ENCODE results near the gene SRPRB. TPM values are rescaled to one million over a fixed set of nuclear protein-coding genes. Genes with fewer than 3 reads are reported as not detected.

The SRPRB gene
- total and polyA plus RNA-seq, 2 experiments from 2014 or later: 25.6 to 36.0 TPM

- H3K27ac ChIP-seq (ENCODE audit: low read depth): no peak overlapping the region
- H3K27ac Mint-ChIP-seq: no peak overlapping the region
- no peaks in the 10 kb centered on the region for H3K36me3 ChIP-seq (ENCODE audit: insufficient read depth)
- H3F3A ChIP-seq (replicated peaks; ENCODE audit: low read depth): no peaks in the 10 kb centered on the region
- no peaks in the 10 kb centered on the region for H3K27me3 ChIP-seq (ENCODE audit: insufficient read depth)
- H3K27me3 Mint-ChIP-seq (ENCODE audit: insufficient read depth, low read depth, poor library complexity): peaks cover 11% of the 10 kb centered on the region
- ATAC-seq: no peak
- no peak overlapping the region for H3K4me3 ChIP-seq
- H3K9me3 Mint-ChIP-seq: no peaks in the 10 kb centered on the region
- no peaks in the 10 kb centered on the region for H4K20me1 ChIP-seq (replicated peaks; ENCODE audit: insufficient read depth)
- H3K79me2 ChIP-seq (replicated peaks; ENCODE audit: insufficient read depth): no peaks in the 10 kb centered on the region
- TF ChIP-seq NANOG (IDR thresholded peaks at IDR 0.05; ENCODE audit: borderline replicate concordance) (no peak), JUNB (IDR thresholded peaks at IDR 0.05; ENCODE audit: unreplicated experiment) (no peak), POLR2AphosphoS5 (IDR thresholded peaks at IDR 0.05; ENCODE audit: low read depth) (no peak), CREB1 (CRISPR knock-in tag; IDR thresholded peaks at IDR 0.05; ENCODE audit: low read depth) (no peak), CTCF (conservative IDR thresholded peaks at IDR 0.05; ENCODE audit: low read depth in 2 of 2) (no peak), EZH2 (IDR thresholded peaks at IDR 0.05; ENCODE audit: low read depth, unreplicated experiment) (no peak), ZNF114 (CRISPR knock-in tag; IDR thresholded peaks at IDR 0.05) (no peak), ZNF331 (CRISPR knock-in tag; IDR thresholded peaks at IDR 0.05; ENCODE audit: low read depth) (no peak), ZNF462 (CRISPR knock-in tag; IDR thresholded peaks at IDR 0.05) (no peak), STAT1 (IDR thresholded peaks at IDR 0.05; ENCODE audit: unreplicated experiment) (no peak), EZH2phosphoT487 (IDR thresholded peaks at IDR 0.05; ENCODE audit: unreplicated experiment) (no peak)
- TF ChIP-seq, protein P1, sequence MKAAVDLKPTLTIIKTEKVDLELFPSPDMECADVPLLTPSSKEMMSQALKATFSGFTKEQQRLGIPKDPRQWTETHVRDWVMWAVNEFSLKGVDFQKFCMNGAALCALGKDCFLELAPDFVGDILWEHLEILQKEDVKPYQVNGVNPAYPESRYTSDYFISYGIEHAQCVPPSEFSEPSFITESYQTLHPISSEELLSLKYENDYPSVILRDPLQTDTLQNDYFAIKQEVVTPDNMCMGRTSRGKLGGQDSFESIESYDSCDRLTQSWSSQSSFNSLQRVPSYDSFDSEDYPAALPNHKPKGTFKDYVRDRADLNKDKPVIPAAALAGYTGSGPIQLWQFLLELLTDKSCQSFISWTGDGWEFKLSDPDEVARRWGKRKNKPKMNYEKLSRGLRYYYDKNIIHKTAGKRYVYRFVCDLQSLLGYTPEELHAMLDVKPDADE (IDR thresholded peaks at IDR 0.05): no peak
- TF ChIP-seq, protein P2, sequence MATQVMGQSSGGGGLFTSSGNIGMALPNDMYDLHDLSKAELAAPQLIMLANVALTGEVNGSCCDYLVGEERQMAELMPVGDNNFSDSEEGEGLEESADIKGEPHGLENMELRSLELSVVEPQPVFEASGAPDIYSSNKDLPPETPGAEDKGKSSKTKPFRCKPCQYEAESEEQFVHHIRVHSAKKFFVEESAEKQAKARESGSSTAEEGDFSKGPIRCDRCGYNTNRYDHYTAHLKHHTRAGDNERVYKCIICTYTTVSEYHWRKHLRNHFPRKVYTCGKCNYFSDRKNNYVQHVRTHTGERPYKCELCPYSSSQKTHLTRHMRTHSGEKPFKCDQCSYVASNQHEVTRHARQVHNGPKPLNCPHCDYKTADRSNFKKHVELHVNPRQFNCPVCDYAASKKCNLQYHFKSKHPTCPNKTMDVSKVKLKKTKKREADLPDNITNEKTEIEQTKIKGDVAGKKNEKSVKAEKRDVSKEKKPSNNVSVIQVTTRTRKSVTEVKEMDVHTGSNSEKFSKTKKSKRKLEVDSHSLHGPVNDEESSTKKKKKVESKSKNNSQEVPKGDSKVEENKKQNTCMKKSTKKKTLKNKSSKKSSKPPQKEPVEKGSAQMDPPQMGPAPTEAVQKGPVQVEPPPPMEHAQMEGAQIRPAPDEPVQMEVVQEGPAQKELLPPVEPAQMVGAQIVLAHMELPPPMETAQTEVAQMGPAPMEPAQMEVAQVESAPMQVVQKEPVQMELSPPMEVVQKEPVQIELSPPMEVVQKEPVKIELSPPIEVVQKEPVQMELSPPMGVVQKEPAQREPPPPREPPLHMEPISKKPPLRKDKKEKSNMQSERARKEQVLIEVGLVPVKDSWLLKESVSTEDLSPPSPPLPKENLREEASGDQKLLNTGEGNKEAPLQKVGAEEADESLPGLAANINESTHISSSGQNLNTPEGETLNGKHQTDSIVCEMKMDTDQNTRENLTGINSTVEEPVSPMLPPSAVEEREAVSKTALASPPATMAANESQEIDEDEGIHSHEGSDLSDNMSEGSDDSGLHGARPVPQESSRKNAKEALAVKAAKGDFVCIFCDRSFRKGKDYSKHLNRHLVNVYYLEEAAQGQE (IDR thresholded peaks at IDR 0.05; ENCODE audit: unreplicated experiment): no peak
- H3K9me2 ChIP-seq (ENCODE audit: insufficient read depth): no peaks in the 10 kb centered on the region
- DNase-seq (ENCODE audit: low spot score): no peak
- H3K36me3 Mint-ChIP-seq (ENCODE audit: low read depth): no peaks in the 10 kb centered on the region
- H3K4me2 ChIP-seq: no peak overlapping the region
- no peaks in the 10 kb centered on the region for H3K4me1 ChIP-seq (ENCODE audit: insufficient read depth)
- no peak overlapping the region for H3K4me3 Mint-ChIP-seq
- H2AFZ ChIP-seq: no peak overlapping the region
- peaks cover 24% of the 10 kb centered on the region for H3K4me1 Mint-ChIP-seq
These were observed 65.2 kb downstream of the SRPRB start for GRCh38 chr3:133870822-133871221.
